Cardiac muscle cell (in vitro differentiated cells and primary cell): ENCODE measurements around the gene ZBTB42. TPM values are rescaled to one million over a fixed set of nuclear protein-coding genes. Genes with fewer than 3 reads are reported as not detected.

Experiments
- DNase-seq, 2 donors: peaks; one replicate each; pipeline versions ENCODE4 v3.0.0 to v3.0.0-alpha.2; 2010 to 2017; ENCODE audit warnings: low read depth in 1 of 2, low spot score in 1 of 2
- H3K27ac ChIP-seq: fragments of 200-600 bp; sonication (generic); 2 replicates; pipeline ENCODE4 v1.5.1; 2016
- H3K27me3 ChIP-seq: fragments of 200-600 bp; sonication (generic); 2 replicates; pipeline ENCODE4 v1.6.0; 2016; ENCODE audit warnings: control low read depth
- H3K36me3 ChIP-seq: fragments of 200-600 bp; sonication (generic); 2 replicates; pipeline ENCODE4 v1.5.1; 2016; ENCODE audit warnings: control low read depth
- H3K4me1 ChIP-seq: fragments of 200-600 bp; sonication (generic); 2 replicates; pipeline ENCODE4 v1.8.1; 2017; ENCODE audit warnings: low read depth, mild to moderate bottlenecking, mixed run types
- H3K4me3 ChIP-seq: fragments of 200-600 bp; sonication (generic); 2 replicates; pipeline ENCODE4 v1.5.1; 2016; ENCODE audit warnings: mild to moderate bottlenecking
- H3K9me3 ChIP-seq: fragments of 200-600 bp; sonication (generic); 2 replicates; pipeline ENCODE4 v1.5.1; 2017; ENCODE audit warnings: low read depth, mild to moderate bottlenecking, control low read depth
- polyA plus RNA-seq: library from polyadenylated mRNA; unstranded; fragments of >200 nt; fragmentation: Nextera tagmentation; extraction: Ambion mirVana; gene quantifications from 2 replicates; pipeline ENCODE4 v1.2.1, GENCODE V29; 2016
- total RNA-seq: library from RNA; depleted of rRNA; stranded (reverse); fragments of >200 nt; gene quantifications from 2 replicates; pipeline ENCODE4 v1.2.3, GENCODE V29; 2016
- TF ChIP-seq, protein P1 (sequence below): IDR thresholded peaks from 2 replicates; pipeline ENCODE4 v1.5.1; 2012; ENCODE audit warnings: low read depth, mild to moderate bottlenecking, low read length

ZBTB42 gene
- total and polyA plus RNA-seq, 2 experiments from 2014 or later: 9.6 to 26.4 TPM

GRCh38 chr14:104798300-104799243 is 2.3 kb upstream of the ZBTB42 start:
- no peak overlapping the region for H3K4me3 ChIP-seq
- peaks cover 28% of the 10 kb centered on the region for H3K4me1 ChIP-seq
- H3K9me3 ChIP-seq: no peaks in the 10 kb centered on the region
- H3K36me3 ChIP-seq: no peaks in the 10 kb centered on the region
- no peak for DNase-seq
- H3K27ac ChIP-seq: peak overlapping the region; percentile 69
- no peaks in the 10 kb centered on the region for H3K27me3 ChIP-seq
- TF ChIP-seq, protein P1, sequence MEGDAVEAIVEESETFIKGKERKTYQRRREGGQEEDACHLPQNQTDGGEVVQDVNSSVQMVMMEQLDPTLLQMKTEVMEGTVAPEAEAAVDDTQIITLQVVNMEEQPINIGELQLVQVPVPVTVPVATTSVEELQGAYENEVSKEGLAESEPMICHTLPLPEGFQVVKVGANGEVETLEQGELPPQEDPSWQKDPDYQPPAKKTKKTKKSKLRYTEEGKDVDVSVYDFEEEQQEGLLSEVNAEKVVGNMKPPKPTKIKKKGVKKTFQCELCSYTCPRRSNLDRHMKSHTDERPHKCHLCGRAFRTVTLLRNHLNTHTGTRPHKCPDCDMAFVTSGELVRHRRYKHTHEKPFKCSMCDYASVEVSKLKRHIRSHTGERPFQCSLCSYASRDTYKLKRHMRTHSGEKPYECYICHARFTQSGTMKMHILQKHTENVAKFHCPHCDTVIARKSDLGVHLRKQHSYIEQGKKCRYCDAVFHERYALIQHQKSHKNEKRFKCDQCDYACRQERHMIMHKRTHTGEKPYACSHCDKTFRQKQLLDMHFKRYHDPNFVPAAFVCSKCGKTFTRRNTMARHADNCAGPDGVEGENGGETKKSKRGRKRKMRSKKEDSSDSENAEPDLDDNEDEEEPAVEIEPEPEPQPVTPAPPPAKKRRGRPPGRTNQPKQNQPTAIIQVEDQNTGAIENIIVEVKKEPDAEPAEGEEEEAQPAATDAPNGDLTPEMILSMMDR: no peak

- no peaks in the 10 kb centered on the region for H3K27me3 ChIP-seq
- peak overlapping the region; percentile 63 for H3K27ac ChIP-seq
Observed at GRCh38 chr14:104799244-104800014, 1.5 kb upstream of the ZBTB42 start.

DNA sequence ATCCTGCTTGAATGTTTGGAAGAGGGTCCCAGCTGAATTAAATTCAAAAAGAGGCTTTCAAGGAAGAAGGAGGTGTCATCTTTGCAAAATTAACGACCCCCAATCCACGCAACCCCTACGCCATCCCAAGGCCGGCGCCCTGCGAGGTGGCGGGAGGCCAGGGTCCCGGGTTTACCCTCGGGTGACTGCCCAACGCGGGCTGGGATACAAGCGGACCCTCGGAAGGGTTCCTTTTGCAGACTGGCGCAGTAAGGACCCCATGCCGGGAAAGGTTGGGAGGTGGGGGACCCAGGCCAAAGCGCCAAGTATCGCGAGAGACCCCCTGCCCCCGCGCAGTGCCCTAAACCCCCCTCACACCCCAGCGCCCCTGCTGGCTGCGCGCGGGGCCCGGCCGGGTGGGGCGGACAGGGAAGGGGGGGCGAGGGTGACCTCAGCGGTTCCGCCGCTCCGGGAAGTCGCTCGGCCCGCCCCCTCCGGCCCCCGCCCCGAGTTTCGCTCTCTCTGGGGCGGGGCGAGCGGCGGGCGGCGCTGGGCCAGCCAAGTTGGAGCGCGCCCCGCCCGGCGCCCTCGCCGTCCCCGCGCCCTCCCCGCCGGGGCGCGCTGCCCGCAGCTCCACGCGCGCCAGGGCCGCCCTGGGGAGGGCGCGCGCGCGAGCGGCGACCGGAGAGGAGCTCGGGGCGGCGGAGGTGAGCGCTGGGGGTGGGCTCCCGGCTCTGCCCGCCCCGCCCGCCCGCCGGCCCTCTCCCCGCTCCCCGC is 708 bp upstream of the ZBTB42 start:
- DNase-seq: peak; percentile 85 to 89
- Histone ChIP-seq H3K36me3 (no peaks in the 10 kb centered on the region), H3K27me3 (no peaks in the 10 kb centered on the region), H3K4me1 (peaks cover 25% of the 10 kb centered on the region), H3K9me3 (no peaks in the 10 kb centered on the region), H3K27ac (peak overlapping the region; percentile 63), H3K4me3 (peak overlapping the region; percentile 49)
- TF ChIP-seq, protein P1: peak; percentile 28

More at GRCh38 chr14:104799244-104800014, 1.5 kb upstream of the ZBTB42 start:
- TF ChIP-seq, protein P1: peak; percentile 38
- Histone ChIP-seq H3K36me3 (no peaks in the 10 kb centered on the region), H3K4me3 (peak overlapping the region; percentile 49), H3K9me3 (no peaks in the 10 kb centered on the region), H3K4me1 (peaks cover 25% of the 10 kb centered on the region)
- DNase-seq: peak; percentile 49 to 62

DNA sequence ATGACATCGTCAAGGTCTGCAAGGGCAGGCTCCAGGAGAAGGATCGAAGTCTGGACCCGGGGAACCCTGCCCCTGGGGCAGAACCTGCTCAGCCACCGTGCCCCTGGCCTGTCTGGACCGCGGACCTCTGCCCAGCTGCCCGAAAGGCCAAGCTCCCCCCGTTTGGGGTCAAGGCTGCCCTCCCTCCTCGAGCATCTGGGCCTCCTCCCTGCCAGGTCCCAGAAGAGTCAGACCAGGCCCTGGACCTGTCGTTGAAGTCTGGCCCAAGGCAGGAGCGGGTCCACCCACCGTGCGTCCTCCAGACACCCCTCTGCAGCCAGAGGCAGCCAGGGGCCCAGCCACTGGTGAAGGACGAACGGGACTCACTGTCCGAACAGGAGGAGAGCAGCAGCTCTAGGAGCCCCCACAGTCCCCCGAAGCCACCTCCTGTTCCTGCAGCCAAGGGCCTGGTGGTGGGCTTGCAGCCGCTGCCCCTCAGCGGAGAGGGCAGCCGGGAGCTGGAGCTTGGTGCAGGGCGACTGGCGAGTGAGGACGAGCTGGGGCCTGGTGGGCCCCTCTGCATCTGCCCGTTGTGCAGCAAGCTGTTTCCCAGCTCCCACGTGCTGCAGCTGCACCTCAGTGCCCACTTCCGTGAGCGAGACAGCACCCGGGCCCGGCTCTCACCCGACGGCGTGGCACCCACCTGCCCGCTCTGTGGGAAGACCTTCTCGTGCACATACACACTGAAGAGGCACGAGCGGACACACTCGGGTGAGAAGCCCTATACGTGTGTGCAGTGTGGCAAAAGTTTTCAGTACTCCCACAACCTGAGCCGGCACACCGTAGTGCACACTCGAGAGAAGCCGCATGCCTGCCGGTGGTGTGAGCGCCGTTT is 856 bp downstream of the ZBTB42 start:
- H3K4me3 ChIP-seq: peak overlapping the region; percentile 49
- no peaks in the 10 kb centered on the region for H3K27me3 ChIP-seq
- TF ChIP-seq, protein P1: no peak
- H3K36me3 ChIP-seq: no peaks in the 10 kb centered on the region
- no peak for DNase-seq
- H3K27ac ChIP-seq: no peak overlapping the region
- no peaks in the 10 kb centered on the region for H3K9me3 ChIP-seq
- H3K4me1 ChIP-seq: peaks cover 15% of the 10 kb centered on the region
